Endothelial cell of hepatic sinusoid (primary cell): ENCODE data around the gene KLHL9.
"Not testable (repeated sequence)": the region's sequence is repeated elsewhere in the genome, so short reads cannot be mapped to it uniquely, and the experiment has no call there.

Experiments used
- in situ Hi-C: cut with HindIII; loops from 2 replicates; pipeline ENCODE4 v1.10.0; 2017; ENCODE audit warnings: low sequenced_read_pairs

KLHL9 gene

GRCh38 chr9:21334701-21335632, at the start of gene KLHL9:
Gene KLHL9, minus strand, starts transcription at chr9:21335404. Its CDS starts 545 bp downstream, at chr9:21334859.
- in situ Hi-C loops: loop anchor here (5.0 kb wide), 3 partner anchors 42 to 357 kb away; no protein-coding TSS in a partner anchor

GRCh38 chr9:21383627-21384026, 48.4 kb upstream of the KLHL9 start:
- in situ Hi-C loops: no loop called here

- in situ Hi-C loops: no loop called here
Observed at GRCh38 chr9:21381448-21382339, 46.5 kb upstream of the KLHL9 start.

- in situ Hi-C loops: not testable (repeated sequence)
Observed at GRCh38 chr9:21371467-21371866, 36.3 kb upstream of the KLHL9 start.

DNA sequence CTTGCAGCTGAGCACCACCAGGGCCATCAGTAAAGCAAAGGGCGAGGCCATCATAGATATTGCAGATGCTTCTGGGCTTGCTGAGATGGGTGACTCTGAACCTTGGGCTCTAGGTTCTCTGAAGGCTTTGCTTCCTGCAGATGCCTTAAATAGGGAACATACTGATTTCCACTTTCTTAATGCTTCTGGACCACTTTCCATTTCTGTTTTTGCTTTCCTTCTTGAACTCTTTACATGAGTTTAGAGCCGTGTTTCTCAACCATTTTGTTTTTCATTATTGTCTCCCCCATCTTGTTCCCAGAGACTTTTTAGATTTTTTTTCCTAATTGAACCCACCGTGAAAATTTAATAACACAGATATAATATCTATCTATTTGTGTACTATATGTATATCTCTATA, 32.8 kb upstream of the KLHL9 start, which contains the start of gene IFNA13:
Gene IFNA13, minus strand, starts transcription at position 101 of the 400 bp plus-strand sequence. Its CDS starts 47 bp downstream, at position 54.
- in situ Hi-C loops: no loop called here

DNA sequence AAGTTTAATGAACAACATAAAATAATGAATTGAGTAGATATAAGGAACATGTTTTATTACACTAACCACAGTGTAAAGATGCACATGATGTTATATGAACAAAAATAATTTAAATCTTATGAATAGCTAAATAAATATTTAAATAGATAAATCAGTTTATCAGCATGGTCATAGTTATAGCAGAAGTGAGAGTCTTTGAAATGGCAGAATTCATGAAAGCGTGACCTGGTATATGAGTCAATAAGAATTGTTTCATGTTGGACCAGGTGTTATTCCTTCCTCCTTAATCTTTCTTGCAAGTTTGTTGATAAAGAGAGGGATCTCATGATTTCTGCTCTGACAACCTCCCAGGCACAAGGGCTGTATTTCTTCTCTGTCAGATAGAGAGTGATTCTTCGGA, 32.0 kb upstream of the KLHL9 start:
- in situ Hi-C loops: not testable (repeated sequence)

GRCh38 chr9:21362287-21362686, 27.1 kb upstream of the KLHL9 start:
- in situ Hi-C loops: no loop called here

DNA sequence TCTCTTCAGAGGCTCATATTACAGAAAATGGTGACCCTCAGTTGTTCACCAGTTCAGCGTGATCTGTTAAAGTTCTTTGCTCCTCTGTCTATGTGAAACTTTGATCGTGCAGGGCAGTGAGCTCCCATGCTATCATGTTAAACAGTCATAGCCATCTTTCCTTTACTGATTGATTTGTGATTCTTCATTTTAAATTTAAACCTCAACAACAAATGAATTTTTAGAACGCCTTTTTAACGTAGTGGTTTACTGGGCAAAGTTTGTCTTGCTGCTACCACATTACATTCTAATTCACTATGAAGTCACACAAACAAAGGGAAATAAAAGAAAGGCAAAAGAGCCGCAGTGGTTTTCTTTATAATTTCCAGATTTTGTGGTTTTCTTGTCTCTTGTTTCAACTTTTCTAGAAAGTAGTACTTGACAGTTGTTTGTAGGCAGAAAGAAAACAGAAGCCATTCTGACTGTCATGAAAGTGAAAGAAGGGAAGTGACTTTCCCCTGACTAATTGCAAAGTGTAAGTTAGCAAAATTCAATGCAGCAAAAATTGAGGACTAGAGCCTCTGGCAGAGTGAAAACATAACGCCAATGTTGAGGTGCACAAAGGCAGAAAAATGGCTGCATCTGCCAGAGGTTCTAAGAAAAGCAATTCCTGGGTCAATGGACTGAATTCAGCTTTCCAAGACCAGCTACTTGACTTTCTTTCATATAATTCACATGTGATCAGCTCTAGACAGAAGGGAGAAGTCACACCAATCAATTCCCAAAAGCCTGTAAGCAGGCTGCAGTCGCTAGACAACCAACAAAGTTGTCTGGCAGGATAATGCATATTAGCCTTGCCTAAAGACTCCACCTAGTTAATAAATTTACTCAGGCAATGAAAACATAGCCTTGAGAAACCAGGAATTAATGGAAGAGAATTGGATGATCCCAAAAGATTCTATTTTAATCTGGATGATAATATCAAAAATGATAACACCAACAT, 22.6 kb upstream of the KLHL9 start:
- in situ Hi-C loops: no loop called here

- in situ Hi-C loops: no loop called here
Observed at GRCh38 chr9:21350787-21351186, 15.6 kb upstream of the KLHL9 start, which contains the start of gene IFNA6. Gene IFNA6, minus strand, starts transcription at chr9:21350887. Its CDS starts 0 bp downstream, at chr9:21350887.

GRCh38 chr9:21348430-21348970, 13.3 kb upstream of the KLHL9 start:
- in situ Hi-C loops: no loop called here

DNA sequence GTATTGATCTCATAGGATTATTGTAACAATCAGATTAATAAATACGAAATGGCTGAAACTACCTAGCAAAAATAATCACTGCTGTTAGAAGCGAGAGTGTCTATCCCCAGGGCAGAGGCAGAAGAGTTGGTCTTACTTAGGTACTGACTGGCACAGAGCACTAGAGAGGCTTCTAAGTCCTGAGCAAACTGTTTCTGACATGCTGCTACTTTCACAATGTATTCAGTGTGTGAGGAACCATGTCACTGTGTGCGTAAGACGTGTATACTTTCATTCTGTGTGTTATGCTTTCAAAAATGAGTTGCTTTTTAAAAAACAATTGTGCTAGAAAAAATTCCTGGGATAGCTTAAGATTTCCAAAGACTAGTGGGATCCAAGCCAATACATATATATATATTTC, 5.5 kb upstream of the KLHL9 start:
- in situ Hi-C loops: loop anchor here (5.0 kb wide), 1 partner anchor 97 kb away; no protein-coding TSS in a partner anchor

- in situ Hi-C loops: loop anchor here (5.0 kb wide), 1 partner anchor 66 kb away; no protein-coding TSS in a partner anchor
Observed at GRCh38 chr9:21336457-21336856, 1.3 kb upstream of the KLHL9 start.

GRCh38 chr9:21333226-21333625, 2.0 kb downstream of the KLHL9 start:
- in situ Hi-C loops: loop anchor here (5.0 kb wide), 2 partner anchors 44 to 359 kb away; no protein-coding TSS in a partner anchor

DNA sequence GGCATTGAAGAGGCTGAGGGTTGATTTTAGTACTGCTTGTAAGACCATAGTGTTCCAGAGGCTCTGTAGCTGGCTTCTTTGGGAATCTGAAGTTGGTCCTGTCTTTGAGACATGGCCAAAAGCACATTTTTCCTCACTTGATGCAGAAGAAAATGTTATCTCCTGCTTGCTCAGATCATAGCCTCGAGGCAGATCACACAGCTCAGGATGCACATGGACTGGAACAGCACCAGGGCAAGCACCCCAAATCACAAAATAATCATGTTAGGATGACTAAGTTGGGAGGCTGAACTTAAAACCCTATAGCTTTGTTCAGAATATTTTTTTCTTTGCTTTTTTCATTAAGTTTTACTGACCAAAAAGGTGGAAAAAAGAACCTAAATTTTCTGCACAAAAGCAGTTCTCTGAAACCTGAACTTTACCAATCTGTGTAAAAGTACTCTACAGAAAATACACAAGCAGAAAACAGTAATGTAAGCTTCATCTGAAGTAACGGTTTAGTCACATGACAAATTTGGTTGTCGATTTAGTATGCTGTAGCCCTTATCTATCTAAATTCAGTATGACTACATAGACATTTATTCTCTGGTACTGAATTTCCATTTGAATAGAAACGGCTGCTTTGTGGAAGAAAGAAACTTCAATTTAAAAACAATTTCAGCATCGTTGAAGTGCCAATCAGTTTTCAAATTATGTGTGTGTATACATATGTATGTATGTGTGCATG, 3.4 kb downstream of the KLHL9 start:
- in situ Hi-C loops: loop anchor here (5.0 kb wide), 2 partner anchors 45 to 360 kb away; no protein-coding TSS in a partner anchor

- in situ Hi-C loops: no loop called here
Observed at GRCh38 chr9:21326526-21327139, 8.6 kb downstream of the KLHL9 start.

GRCh38 chr9:21324047-21324446, 11.2 kb downstream of the KLHL9 start:
- in situ Hi-C loops: no loop called here

- in situ Hi-C loops: no loop called here
Observed at GRCh38 chr9:21322911-21323461, 12.2 kb downstream of the KLHL9 start.

DNA sequence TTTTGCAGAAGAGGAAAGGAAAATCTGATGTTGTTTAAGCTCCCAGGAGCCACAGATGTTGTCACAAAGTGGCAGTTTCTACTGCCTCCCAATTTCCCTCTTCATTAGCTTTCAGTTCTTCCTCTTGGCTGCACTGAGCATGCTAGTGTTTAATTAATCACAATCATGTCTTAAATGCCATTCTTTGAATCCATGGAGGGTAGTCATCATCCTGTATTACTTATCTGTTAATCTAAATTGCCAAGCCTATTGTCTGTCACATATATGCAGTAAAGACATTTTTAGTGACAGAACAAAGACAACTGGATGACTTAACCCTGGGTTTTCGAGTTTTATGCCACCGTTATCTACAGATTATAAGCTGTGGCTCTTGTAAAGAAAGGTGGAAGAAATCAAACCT, 14.7 kb downstream of the KLHL9 start:
- in situ Hi-C loops: no loop called here
